Tibial artery (tissue), 4 donors: ENCODE measurements around the gene DMTF1.

ENCODE experiments used
- DNase-seq, 2 donors: peaks; one replicate each; pipeline ENCODE4 v3.0.0-alpha.2; 2019
- H3K27ac ChIP-seq, 2 donors: fragments of 200-600 bp; sonication (generic) in 1 of 2; 1 replicate in 1 of 2; 2 replicates in 1 of 2; pipeline ENCODE4 v1.5.1; 2018 to 2019; ENCODE audit warnings: mild to moderate bottlenecking in 1 of 2
- H3K27me3 ChIP-seq, 2 donors: fragments of 200-600 bp; sonication (generic) in 1 of 2; one replicate each; pipeline versions ENCODE4 v1.5.1 to v1.6.0; 2016 to 2019
- H3K36me3 ChIP-seq, 3 donors: fragments of 200-600 bp; sonication (generic) in 2 of 3; one replicate each; pipeline ENCODE4 v1.5.1; 2016 to 2019; ENCODE audit warnings: mild to moderate bottlenecking in 2 of 3
- H3K4me1 ChIP-seq, 4 donors: fragments of 200-600 bp; sonication (generic) in 2 of 4; 1 replicate in 3 of 4; 2 replicates in 1 of 4; pipeline ENCODE4 v1.5.1; 2016 to 2019
- H3K4me3 ChIP-seq, 2 donors: fragments of 200-600 bp; sonication (generic) in 1 of 2; 1 replicate in 1 of 2; 2 replicates in 1 of 2; pipeline ENCODE4 v1.5.1; 2018 to 2019; ENCODE audit warnings: mild to moderate bottlenecking in 2 of 2
- H3K9me3 ChIP-seq, 3 donors: fragments of 200-600 bp; sonication (generic) in 1 of 3; one replicate each; pipeline ENCODE4 v1.5.1; 2016 to 2019
- intact Hi-C: fragments of 100-400 bp; cut with DNase I; formaldehyde crosslinking; loops from one replicate; pipeline ENCODE4 v1.15.0; 2023; ENCODE audit warnings: low total_unique reads
- TF ChIP-seq, protein P1 (sequence below), 2 experiments: fragments of 200-600 bp in 1 of 2; fragments of 450-650 bp in 1 of 2; IDR thresholded peaks; one replicate each; pipeline ENCODE4 v1.5.1; 2017 to 2019; ENCODE audit warnings: antibody characterized with exemption in 2 of 2, mild to moderate bottlenecking in 1 of 2, moderate library complexity in 1 of 2

The DMTF1 gene

GRCh38 chr7:87123105-87123504 lies 29.1 kb upstream of the DMTF1 start:
- Histone ChIP-seq H3K9me3 (no peaks in the 10 kb centered on the region), H3K27ac (no peak overlapping the region), H3K4me1 (no peaks in the 10 kb centered on the region), H3K36me3 (no peaks in the 10 kb centered on the region), H3K4me3 (no peak overlapping the region), H3K27me3 (no peaks in the 10 kb centered on the region)
- TF ChIP-seq, protein P1, sequence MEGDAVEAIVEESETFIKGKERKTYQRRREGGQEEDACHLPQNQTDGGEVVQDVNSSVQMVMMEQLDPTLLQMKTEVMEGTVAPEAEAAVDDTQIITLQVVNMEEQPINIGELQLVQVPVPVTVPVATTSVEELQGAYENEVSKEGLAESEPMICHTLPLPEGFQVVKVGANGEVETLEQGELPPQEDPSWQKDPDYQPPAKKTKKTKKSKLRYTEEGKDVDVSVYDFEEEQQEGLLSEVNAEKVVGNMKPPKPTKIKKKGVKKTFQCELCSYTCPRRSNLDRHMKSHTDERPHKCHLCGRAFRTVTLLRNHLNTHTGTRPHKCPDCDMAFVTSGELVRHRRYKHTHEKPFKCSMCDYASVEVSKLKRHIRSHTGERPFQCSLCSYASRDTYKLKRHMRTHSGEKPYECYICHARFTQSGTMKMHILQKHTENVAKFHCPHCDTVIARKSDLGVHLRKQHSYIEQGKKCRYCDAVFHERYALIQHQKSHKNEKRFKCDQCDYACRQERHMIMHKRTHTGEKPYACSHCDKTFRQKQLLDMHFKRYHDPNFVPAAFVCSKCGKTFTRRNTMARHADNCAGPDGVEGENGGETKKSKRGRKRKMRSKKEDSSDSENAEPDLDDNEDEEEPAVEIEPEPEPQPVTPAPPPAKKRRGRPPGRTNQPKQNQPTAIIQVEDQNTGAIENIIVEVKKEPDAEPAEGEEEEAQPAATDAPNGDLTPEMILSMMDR (IDR thresholded peaks at IDR 0.05) = no peak
- intact Hi-C loops = no loop called here
- DNase-seq = no peak

DNA sequence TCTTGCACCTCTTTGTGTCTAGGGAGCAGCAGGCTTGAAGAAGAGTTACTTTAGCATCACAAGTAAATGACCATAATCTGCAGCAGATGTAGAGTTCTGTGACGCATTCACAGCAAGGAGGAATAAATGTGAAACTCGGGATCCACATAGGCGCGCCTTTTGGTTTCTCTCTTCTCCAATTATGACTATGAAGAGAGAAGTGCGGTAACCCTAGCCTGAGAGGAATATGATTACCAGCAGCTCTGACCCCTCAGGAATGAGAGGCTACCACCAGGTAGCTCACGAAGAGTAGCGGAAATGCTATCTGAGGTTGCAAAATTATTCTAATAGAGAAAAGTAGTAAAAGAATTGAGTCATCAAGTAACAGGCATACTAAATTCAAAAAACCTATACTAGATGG lies 25.2 kb upstream of the DMTF1 start:
- H3K36me3 ChIP-seq = no peaks in the 10 kb centered on the region
- no peaks in the 10 kb centered on the region for H3K9me3 ChIP-seq
- DNase-seq = no peak
- H3K27ac ChIP-seq = no peak overlapping the region
- no peak overlapping the region for H3K4me3 ChIP-seq
- H3K27me3 ChIP-seq = no peaks in the 10 kb centered on the region
- no peaks in the 10 kb centered on the region for H3K4me1 ChIP-seq
- TF ChIP-seq, protein P1 (IDR thresholded peaks at IDR 0.05) = no peak
- intact Hi-C loops = no loop called here

GRCh38 chr7:87128861-87129267 lies 23.4 kb upstream of the DMTF1 start:
- intact Hi-C loops = no loop called here

DNA sequence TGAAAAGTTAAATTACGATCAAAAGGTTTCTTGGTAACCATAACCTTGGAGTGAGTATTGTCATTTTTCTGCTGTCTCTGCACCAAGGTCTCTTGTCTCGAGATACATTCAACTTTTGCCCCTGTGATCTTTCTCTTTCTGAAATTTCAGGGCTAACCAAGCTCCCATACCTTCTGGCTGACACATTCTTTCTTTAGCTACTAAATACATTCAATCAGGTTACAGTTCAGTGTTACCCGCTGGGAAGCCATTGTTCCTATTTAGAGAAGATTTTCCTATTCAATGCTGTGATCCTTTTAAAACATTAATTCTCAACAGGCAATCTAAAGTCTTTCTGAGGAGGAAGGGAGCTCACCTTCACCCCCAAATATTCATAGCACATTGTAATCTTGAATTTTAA lies 22.9 kb upstream of the DMTF1 start:
- Histone ChIP-seq H3K4me1 (no peaks in the 10 kb centered on the region), H3K27me3 (no peaks in the 10 kb centered on the region), H3K36me3 (no peaks in the 10 kb centered on the region), H3K9me3 (no peaks in the 10 kb centered on the region), H3K27ac (no peak overlapping the region), H3K4me3 (no peak overlapping the region)
- TF ChIP-seq, protein P1 (IDR thresholded peaks at IDR 0.05) = no peak
- intact Hi-C loops = no loop called here
- no peak for DNase-seq

More at GRCh38 chr7:87128861-87129267, 23.4 kb upstream of the DMTF1 start:
- H3K4me1 ChIP-seq = no peaks in the 10 kb centered on the region
- no peaks in the 10 kb centered on the region for H3K36me3 ChIP-seq
- no peak overlapping the region for H3K27ac ChIP-seq
- no peaks in the 10 kb centered on the region for H3K27me3 ChIP-seq
- H3K4me3 ChIP-seq = no peak overlapping the region
- no peaks in the 10 kb centered on the region for H3K9me3 ChIP-seq
- TF ChIP-seq, protein P1 (IDR thresholded peaks at IDR 0.05) = no peak
- no peak for DNase-seq

DNA sequence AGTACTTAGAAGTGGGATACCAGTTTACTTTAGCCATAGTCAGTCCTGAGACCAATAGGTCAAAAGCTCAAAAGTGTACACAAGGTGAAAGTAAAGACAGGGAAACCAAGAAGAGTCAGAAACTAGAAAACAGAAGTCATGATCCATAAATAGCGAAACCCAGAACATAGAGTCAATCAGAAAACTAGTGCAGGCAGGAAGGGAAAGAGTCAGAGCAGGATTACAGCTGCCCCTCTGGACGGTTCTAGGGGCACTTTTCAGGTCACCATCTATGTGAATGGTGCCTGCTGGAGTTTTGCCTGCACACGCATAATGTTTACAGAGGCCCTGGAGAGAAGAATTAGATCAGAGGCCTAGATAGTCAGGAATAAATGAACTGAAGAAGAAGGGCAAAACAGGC lies 22.4 kb upstream of the DMTF1 start:
- TF ChIP-seq, protein P1 (IDR thresholded peaks at IDR 0.05) = no peak
- Histone ChIP-seq H3K4me1 (no peaks in the 10 kb centered on the region), H3K4me3 (no peak overlapping the region), H3K9me3 (no peaks in the 10 kb centered on the region), H3K27ac (no peak overlapping the region), H3K36me3 (no peaks in the 10 kb centered on the region), H3K27me3 (no peaks in the 10 kb centered on the region)
- intact Hi-C loops = no loop called here
- no peak for DNase-seq

GRCh38 chr7:87131771-87132170 lies 20.5 kb upstream of the DMTF1 start:
- DNase-seq = no peak
- TF ChIP-seq, protein P1 (IDR thresholded peaks at IDR 0.05) = no peak
- Histone ChIP-seq H3K4me3 (no peak overlapping the region), H3K27me3 (no peaks in the 10 kb centered on the region), H3K4me1 (no peaks in the 10 kb centered on the region), H3K36me3 (no peaks in the 10 kb centered on the region), H3K27ac (no peak overlapping the region), H3K9me3 (no peaks in the 10 kb centered on the region)
- intact Hi-C loops = no loop called here
